ENCODE measurements around the gene NFIB.

NFIB gene

GRCh38 chr9:14198841-14199455, 115.0 kb downstream of the NFIB start:
- DNase-seq (ENCODE audit: low spot score in 2 of 2) (no peak), ATAC-seq (no peak)
- no peaks in the 10 kb centered on the region for H3K36me3 Mint-ChIP-seq
- H3K4me1 Mint-ChIP-seq = no peaks in the 10 kb centered on the region
- H3K9me3 Mint-ChIP-seq = no peaks in the 10 kb centered on the region
- H3K27ac Mint-ChIP-seq = no peak overlapping the region
- H3K4me3 Mint-ChIP-seq = no peak overlapping the region

DNA sequence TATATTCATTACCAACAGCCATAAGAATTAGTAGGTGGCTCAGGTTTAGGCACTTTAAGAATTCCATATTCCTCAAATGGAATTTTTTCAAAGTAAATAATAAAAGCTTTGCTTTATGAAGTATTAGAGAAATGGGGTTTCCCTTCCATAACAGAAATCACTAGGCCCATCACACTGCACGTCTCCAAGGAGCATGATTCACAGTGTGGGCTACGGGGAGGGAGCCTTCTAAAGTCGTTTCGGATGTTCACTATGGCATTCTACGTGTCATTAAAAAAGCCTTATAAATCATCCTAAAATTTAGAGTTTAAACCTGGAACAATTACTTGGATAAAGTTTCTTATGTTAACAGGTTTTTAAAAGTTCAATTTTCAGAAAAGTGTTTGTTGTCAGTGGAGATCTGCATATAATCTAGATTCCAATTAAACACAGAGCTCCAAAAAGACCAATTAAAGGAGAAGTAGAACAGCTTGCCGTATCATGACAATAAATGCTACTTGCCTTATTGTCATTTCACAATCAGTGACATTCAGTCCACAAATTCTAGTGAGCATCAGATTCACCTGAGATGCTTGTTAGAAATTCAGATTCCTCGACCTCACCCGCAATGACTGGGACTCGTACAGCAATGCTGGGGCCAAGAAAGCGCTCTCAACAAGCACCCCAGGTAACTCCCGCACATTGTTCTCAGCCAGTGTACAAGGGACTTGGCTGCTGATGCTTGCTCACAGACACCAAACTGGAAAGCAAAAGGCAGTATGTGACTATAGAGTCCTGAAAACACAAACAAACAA, 115.7 kb downstream of the NFIB start:
- Mint-ChIP-seq H3K27ac (no peak overlapping the region), H3K4me1 (no peaks in the 10 kb centered on the region), H3K4me3 (no peak overlapping the region), H3K9me3 (no peaks in the 10 kb centered on the region), H3K36me3 (no peaks in the 10 kb centered on the region)
- ATAC-seq (no peak), DNase-seq (ENCODE audit: low spot score in 2 of 2) (no peak)

DNA sequence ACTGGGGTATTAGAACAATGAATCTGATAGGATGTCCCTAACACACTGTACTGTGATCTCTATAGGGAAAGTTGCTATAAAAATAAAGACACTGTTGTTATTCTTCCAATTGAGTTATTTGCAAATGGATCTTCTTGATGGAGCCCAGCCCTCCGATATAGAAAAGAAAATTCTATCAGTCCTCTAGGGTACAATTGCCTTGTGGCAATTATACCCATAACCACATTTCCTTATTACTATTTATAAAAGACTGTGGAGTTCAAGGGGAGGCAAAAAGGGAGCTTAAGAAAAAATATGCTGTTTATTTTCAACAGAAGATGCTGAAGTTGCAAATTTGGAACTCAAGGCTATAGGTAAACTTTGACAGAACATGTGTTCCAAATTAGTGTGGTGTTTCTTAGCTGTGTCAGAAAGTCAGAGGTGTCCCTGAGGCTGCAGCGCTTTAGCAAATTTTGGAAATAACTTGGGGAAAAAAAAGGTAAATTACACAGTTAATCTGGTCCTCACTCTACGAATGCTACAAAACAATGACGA, 116.5 kb downstream of the NFIB start:
- Mint-ChIP-seq H3K36me3 (no peaks in the 10 kb centered on the region), H3K4me1 (no peaks in the 10 kb centered on the region), H3K9me3 (no peaks in the 10 kb centered on the region), H3K4me3 (no peak overlapping the region), H3K27ac (no peak overlapping the region)
- no peak for ATAC-seq
- DNase-seq (ENCODE audit: low spot score in 2 of 2) = no peak

DNA sequence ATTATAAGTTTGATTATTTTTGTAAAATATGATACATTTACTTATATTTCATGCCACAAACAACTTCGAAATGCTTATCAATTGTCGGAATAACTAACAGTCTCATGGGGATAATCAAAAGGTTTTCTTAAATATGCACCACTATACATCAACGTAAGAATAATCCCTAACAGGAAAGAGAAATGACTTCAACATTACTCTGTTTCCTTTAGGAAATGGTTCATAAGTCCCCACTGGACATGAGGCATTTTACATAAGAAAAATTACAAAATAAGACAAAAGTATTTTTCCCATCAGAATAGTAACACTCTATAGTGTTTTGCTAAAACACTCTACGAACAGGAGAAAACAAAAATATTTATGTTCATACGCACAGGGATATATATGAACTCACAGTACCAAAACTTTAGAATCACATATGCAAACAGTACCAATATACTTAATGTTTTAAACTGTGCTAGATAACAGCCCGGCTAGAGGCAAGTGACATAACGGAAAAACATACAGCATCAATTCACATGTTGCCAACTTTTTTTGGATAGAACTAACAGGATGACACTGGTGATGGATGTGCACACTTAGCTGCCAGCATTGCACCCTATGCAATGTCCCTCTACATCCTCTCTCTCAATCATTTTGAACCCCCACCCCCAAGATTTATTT, 120.5 kb downstream of the NFIB start:
- H3K36me3 Mint-ChIP-seq = no peaks in the 10 kb centered on the region
- DNase-seq (ENCODE audit: low spot score in 2 of 2) (no peak), ATAC-seq (no peak)
- H3K4me3 Mint-ChIP-seq = no peak overlapping the region
- no peak overlapping the region for H3K27ac Mint-ChIP-seq
- H3K4me1 Mint-ChIP-seq = no peaks in the 10 kb centered on the region
- H3K9me3 Mint-ChIP-seq = no peaks in the 10 kb centered on the region

DNA sequence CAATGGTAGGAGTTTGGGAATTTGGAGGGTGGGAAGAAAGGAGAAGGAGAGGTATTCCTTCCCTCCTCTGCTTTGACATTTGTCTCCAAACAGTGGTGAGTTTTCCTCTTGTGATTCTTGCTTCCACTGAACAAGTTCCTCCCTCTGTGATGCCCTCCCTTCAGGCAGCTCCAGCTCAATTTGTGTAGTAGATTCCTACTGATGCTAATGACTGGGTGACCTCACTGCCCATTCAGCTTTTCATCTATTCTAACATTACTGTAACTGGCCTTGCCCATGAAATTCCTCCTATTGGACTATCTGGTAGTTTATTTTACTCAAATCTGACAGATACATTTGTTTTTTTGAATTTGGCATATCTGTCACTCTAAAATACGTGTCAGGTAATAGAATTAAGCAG, 121.4 kb downstream of the NFIB start:
- Mint-ChIP-seq H3K4me3 (no peak overlapping the region), H3K9me3 (no peaks in the 10 kb centered on the region), H3K27ac (no peak overlapping the region), H3K36me3 (no peaks in the 10 kb centered on the region), H3K4me1 (no peaks in the 10 kb centered on the region)
- ATAC-seq (no peak), DNase-seq (ENCODE audit: low spot score in 2 of 2) (no peak)

GRCh38 chr9:14191512-14191911, 122.4 kb downstream of the NFIB start:
- no peaks in the 10 kb centered on the region for H3K36me3 Mint-ChIP-seq
- DNase-seq (ENCODE audit: low spot score in 2 of 2) (no peak), ATAC-seq (no peak)
- H3K27ac Mint-ChIP-seq = no peak overlapping the region
- H3K4me3 Mint-ChIP-seq = no peak overlapping the region
- no peaks in the 10 kb centered on the region for H3K9me3 Mint-ChIP-seq
- H3K4me1 Mint-ChIP-seq = no peaks in the 10 kb centered on the region

GRCh38 chr9:14190240-14190639, 123.7 kb downstream of the NFIB start:
- Mint-ChIP-seq H3K9me3 (no peaks in the 10 kb centered on the region), H3K4me1 (no peaks in the 10 kb centered on the region), H3K36me3 (no peaks in the 10 kb centered on the region), H3K4me3 (no peak overlapping the region), H3K27ac (no peak overlapping the region)
- DNase-seq (ENCODE audit: low spot score in 2 of 2) = no peak
- ATAC-seq = no peak

DNA sequence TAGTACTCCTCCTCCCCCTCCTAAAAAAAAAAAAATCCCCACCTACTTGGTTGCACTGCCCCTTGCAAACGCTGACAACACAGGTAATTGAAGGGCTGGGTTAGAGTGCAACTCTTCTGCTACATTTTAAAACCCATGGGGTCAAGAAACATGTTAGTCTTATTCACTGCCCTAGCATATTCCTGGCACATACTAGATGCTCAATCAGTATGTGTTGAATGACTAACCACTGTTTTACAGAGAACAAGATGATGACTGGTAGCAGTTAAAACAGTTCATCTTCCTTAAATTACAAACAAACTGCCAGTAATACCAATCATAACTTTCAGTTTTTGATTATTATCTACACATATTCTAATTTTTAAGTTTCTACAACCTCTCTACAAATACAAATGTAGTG, 124.4 kb downstream of the NFIB start:
- H3K4me3 Mint-ChIP-seq = no peak overlapping the region
- H3K4me1 Mint-ChIP-seq = no peaks in the 10 kb centered on the region
- no peak overlapping the region for H3K27ac Mint-ChIP-seq
- no peaks in the 10 kb centered on the region for H3K9me3 Mint-ChIP-seq
- no peaks in the 10 kb centered on the region for H3K36me3 Mint-ChIP-seq
- DNase-seq (ENCODE audit: low spot score in 2 of 2) (no peak), ATAC-seq (no peak)

DNA sequence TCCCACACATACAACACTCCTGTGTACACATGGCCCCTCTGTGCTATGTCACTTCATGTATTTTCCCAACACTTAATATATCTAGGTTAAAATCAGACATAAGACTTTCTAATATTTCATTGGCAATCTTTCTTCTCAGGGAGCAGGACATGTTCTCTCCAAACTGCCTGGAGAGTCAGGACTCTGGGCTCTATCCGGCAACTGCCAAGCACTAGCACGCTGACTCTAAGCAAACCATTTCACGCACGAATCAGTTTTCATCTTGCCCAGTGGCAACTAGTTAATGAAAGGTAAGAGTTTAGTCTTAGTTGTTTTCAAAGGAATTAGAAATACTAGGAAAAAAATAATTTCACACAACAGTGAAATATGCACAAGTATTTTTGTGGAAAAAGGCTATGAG, 124.8 kb downstream of the NFIB start:
- DNase-seq (ENCODE audit: low spot score in 2 of 2) (no peak), ATAC-seq (no peak)
- H3K4me3 Mint-ChIP-seq = no peak overlapping the region
- no peaks in the 10 kb centered on the region for H3K9me3 Mint-ChIP-seq
- no peaks in the 10 kb centered on the region for H3K36me3 Mint-ChIP-seq
- H3K4me1 Mint-ChIP-seq = no peaks in the 10 kb centered on the region
- no peak overlapping the region for H3K27ac Mint-ChIP-seq

DNA sequence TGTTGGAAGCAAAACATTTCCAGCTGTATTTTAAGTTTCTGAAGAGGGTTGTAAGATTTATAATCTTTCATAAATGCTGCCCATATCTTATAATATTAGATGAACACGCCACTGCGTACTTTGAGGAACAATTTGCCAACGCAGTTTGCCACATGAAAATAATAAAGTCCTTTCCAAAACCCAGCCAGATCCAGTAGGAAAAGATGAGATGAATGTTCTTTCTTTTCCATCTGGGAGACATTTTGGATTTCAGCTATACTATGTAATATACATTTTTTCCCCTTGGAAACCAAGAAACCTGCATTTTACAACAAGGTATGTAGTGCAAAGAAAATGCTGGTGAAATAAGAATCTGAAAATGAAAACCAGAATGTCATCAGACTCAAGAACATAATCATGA, 125.4 kb downstream of the NFIB start:
- no peaks in the 10 kb centered on the region for H3K4me1 Mint-ChIP-seq
- no peak overlapping the region for H3K27ac Mint-ChIP-seq
- no peak overlapping the region for H3K4me3 Mint-ChIP-seq
- DNase-seq (ENCODE audit: low spot score in 2 of 2) = no peak
- no peaks in the 10 kb centered on the region for H3K9me3 Mint-ChIP-seq
- ATAC-seq = no peak
- no peaks in the 10 kb centered on the region for H3K36me3 Mint-ChIP-seq

- ATAC-seq = no peak
These were observed 125.9 kb downstream of the NFIB start for GRCh38 chr9:14188011-14188410.

DNA sequence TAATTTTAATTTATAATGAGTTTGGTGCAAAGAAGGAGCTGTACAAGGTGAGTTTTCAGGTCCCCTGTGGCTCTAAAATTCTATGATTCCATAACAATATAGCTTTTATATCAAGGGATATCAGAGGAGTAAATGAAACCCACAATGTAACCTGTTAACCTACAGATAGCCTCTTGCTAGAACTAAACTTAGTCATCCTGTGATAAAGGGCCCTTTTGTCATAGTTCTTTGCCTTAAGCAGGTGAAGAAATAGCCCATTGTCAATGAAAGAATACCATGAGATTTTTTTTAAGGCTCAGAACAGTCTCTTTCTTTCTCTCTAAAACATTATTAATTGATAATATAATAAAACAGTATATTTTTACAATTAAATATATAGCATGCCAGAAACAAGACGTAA, 127.8 kb downstream of the NFIB start:
- DNase-seq (ENCODE audit: low spot score in 2 of 2) = no peak
- H3K4me3 Mint-ChIP-seq = no peak overlapping the region
- H3K36me3 Mint-ChIP-seq = no peaks in the 10 kb centered on the region
- no peak for ATAC-seq
- no peak overlapping the region for H3K27ac Mint-ChIP-seq
- no peaks in the 10 kb centered on the region for H3K9me3 Mint-ChIP-seq
- H3K4me1 Mint-ChIP-seq = no peaks in the 10 kb centered on the region

More at GRCh38 chr9:14188011-14188410, 125.9 kb downstream of the NFIB start:
- Mint-ChIP-seq H3K36me3 (no peaks in the 10 kb centered on the region), H3K9me3 (no peaks in the 10 kb centered on the region), H3K4me1 (no peaks in the 10 kb centered on the region), H3K27ac (no peak overlapping the region), H3K4me3 (no peak overlapping the region)
- DNase-seq (ENCODE audit: low spot score in 2 of 2) = no peak

DNA sequence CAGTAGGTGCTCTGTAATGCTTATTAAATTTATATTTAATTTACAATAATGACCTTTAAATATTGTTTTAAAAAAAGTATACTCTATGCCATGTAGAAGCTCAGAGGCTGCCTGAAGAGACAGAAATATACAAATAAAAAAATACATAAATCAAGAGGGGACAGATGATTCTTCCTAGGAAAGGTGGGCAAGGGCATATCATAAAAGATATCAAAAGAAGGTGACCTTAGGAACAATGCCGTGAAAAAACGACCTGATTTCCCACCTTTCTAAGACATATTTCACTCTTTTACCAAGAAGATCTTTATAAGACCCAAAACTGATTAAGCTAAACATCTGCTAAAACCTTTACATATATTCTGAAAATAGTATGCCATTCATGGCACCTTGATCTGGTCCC, 128.9 kb downstream of the NFIB start:
- ATAC-seq (no peak), DNase-seq (ENCODE audit: low spot score in 2 of 2) (no peak)
- Mint-ChIP-seq H3K4me3 (no peak overlapping the region), H3K9me3 (no peaks in the 10 kb centered on the region), H3K36me3 (no peaks in the 10 kb centered on the region), H3K27ac (no peak overlapping the region), H3K4me1 (no peaks in the 10 kb centered on the region)

GRCh38 chr9:14183001-14183400, 130.9 kb downstream of the NFIB start:
- no peak for ATAC-seq
- no peaks in the 10 kb centered on the region for H3K4me1 Mint-ChIP-seq

DNA sequence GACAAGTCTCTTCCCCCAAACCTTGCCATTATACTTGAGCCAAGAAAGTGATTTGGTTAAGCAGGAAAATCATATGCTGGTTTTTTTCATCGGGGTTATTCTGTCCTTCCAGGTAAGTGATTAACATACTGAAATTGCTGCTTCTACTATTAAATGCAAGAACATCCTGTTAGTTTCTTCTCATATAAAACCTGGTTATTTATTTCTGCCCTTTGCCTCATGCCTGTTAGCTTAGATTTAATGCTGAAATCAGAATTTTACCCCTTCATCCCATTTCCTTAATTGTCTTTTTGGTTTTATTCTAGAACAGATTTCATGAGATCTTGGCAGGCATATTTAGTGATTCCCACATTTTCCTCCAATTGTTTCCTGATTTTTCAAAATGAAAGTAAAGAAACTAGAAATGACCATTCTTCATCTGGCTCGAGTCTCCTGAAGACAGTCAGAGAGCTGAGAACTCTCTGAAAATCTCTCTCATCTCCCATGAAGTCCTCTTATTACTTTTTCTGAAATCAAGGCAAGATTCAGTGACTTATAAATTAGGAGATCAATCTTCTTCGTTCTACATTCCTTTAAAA, 132.9 kb downstream of the NFIB start:
- Mint-ChIP-seq H3K4me1 (no peaks in the 10 kb centered on the region), H3K4me3 (no peak overlapping the region), H3K36me3 (no peaks in the 10 kb centered on the region), H3K9me3 (no peaks in the 10 kb centered on the region), H3K27ac (no peak overlapping the region)
- no peak for ATAC-seq
- DNase-seq (ENCODE audit: low spot score in 2 of 2) = no peak

More at GRCh38 chr9:14183001-14183400, 130.9 kb downstream of the NFIB start:
- Mint-ChIP-seq H3K9me3 (no peaks in the 10 kb centered on the region), H3K36me3 (no peaks in the 10 kb centered on the region), H3K27ac (no peak overlapping the region), H3K4me3 (no peak overlapping the region)
- DNase-seq (ENCODE audit: low spot score in 2 of 2) = no peak
